ENCODE results near the gene RALA. TPM values are rescaled to one million over a fixed set of nuclear protein-coding genes. Genes with fewer than 3 reads are reported as not detected.
A peak's percentile ranks its signal among the peaks of the same experiment; 100 is the strongest.
"Not testable (repeated sequence)": the region's sequence is repeated elsewhere in the genome, so short reads cannot be mapped to it uniquely, and the experiment has no call there.

Gene RALA
- total RNA-seq, 4 donors from 2014 or later, result 18.3 to 29.7 (median 20.0) TPM

- intact Hi-C loops (cut with DNase I), result loop anchor here (5.0 to 10.0 kb wide), 2 partner anchors 124 to 167 kb away; partner anchors contain the start of gene RALA
- H3K4me1 ChIP-seq, result peaks cover 7 to 8% of the 10 kb centered on the region in 2 donors
- H3K36me3 ChIP-seq, result no peaks in the 10 kb centered on the region
- DNase-seq, result no peak
- no peak overlapping the region for H3K4me3 ChIP-seq (replicated peaks in 1 of 3)
- no peak overlapping the region for H3K27ac ChIP-seq
- 90 to 97% methylated on average over 1 of the region's 1 CpG for WGBS, 2 donors
- no peaks in the 10 kb centered on the region for H3K9me3 ChIP-seq
- H3K27me3 ChIP-seq, result no peaks in the 10 kb centered on the region
- TF ChIP-seq POLR2A (IDR thresholded peaks at IDR 0.05), result no peak
Observed at GRCh38 chr7:39749177-39749576, 125.8 kb downstream of the RALA start.

DNA sequence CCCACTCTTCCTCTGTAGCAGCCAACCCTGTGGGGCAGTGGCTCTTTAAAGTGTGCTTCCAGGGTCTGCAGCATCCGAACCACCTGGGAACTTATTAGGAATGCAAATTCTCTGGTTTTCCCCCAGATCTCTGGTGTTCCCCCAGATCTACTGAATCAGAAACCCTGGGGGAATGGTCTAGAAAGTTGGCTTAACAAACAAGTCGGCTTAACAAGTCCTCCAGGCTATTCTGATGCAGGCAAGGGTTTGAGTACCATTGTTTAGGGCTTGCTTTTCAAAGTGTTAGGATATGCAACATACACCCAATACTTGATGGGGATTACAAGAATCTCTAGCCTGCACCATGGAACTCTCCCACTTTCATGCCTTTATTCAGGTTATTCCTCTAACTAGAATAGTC is 126.3 kb downstream of the RALA start:
- H3K27ac ChIP-seq, result no peak overlapping the region
- H3K4me1 ChIP-seq, result peaks cover 9 to 11% of the 10 kb centered on the region in 2 donors
- no peaks in the 10 kb centered on the region for H3K36me3 ChIP-seq
- H3K9me3 ChIP-seq, result no peaks in the 10 kb centered on the region
- H3K4me3 ChIP-seq (replicated peaks in 1 of 3), result no peak overlapping the region
- 84 to 93% methylated on average over 2 of the region's 2 CpGs for WGBS, 2 donors
- H3K27me3 ChIP-seq, result no peaks in the 10 kb centered on the region
- no peak for TF ChIP-seq POLR2A (IDR thresholded peaks at IDR 0.05)
- no peak for TF ChIP-seq CTCF (IDR thresholded peaks at IDR 0.05)
- intact Hi-C loops (cut with DNase I), result loop anchor here (5.0 to 10.0 kb wide), 2 partner anchors 125 to 167 kb away; partner anchors contain the start of gene RALA
- no peak for DNase-seq

DNA sequence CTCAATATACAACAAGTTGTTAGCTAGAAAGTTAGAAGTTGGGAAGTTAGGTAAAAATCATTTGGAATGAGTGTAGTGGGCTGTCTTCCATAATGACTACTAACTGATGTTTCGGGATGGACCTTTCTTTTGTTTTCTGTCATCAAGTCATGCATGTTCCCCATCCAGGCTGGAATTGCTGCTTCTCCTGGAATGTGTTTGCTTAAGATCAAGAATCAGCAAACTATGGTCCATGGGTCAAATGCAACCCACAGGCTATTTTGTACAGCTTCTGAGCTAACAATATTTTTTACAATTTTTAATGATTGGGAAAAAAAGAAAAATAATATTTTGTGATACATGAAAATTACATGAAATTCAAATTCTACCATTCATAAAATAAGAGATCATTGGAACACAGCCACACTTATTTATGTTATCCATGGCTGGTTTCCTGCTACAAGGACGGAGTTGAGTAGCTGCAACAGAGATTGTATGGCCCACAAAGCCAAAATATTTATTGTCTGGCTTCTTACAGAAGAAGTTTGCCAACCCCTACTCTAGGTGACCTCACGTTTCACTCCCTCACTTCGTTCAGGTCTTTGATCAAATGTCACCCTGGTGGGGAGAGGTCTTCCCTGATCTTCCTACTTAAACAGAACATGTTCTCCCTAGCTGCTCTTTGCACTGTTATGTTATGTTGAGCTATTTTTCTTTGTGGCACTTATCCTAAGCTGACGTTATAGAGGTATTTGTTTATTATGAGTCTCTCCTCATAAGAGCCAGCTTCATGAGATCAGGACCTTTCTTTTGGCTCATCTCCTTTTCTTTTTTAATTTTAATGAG is 127.1 kb downstream of the RALA start:
- no peak for DNase-seq
- Histone ChIP-seq H3K4me1 (peaks cover 15 to 18% of the 10 kb centered on the region in 2 donors), H3K9me3 (no peaks in the 10 kb centered on the region), H3K27ac (no peak overlapping the region), H3K4me3 (replicated peaks in 1 of 3) (no peak overlapping the region), H3K36me3 (no peaks in the 10 kb centered on the region), H3K27me3 (no peaks in the 10 kb centered on the region)
- TF ChIP-seq POLR2A (IDR thresholded peaks at IDR 0.05) (no peak), CTCF (IDR thresholded peaks at IDR 0.05) (no peak)
- intact Hi-C loops (cut with DNase I), result no loop called here
- WGBS, 2 donors, result 77 to 81% methylated on average over 5 of the region's 5 CpGs

- H3K9me3 ChIP-seq; H3K27ac ChIP-seq; H3K4me3 ChIP-seq (replicated peaks in 1 of 3); H3K36me3 ChIP-seq; H3K27me3 ChIP-seq; intact Hi-C loops (cut with DNase I); DNase-seq: not testable (repeated sequence)
- WGBS, 2 donors, result 94 to 99% methylated on average over 5 of the region's 5 CpGs
- H3K4me1 ChIP-seq, result peaks cover 24 to 28% of the 10 kb centered on the region in 2 donors
Observed at GRCh38 chr7:39753237-39753636, 129.9 kb downstream of the RALA start.

- no peaks in the 10 kb centered on the region for H3K36me3 ChIP-seq
- DNase-seq, result peak in 1 of 2 donors; percentile 21
- TF ChIP-seq CTCF (IDR thresholded peaks at IDR 0.05), result no peak
- TF ChIP-seq POLR2A (IDR thresholded peaks at IDR 0.05), result no peak
- no peaks in the 10 kb centered on the region for H3K27me3 ChIP-seq
- WGBS, 2 donors, result 92 to 94% methylated on average over 15 to 20 of the region's 29 CpGs
- intact Hi-C loops (cut with DNase I), result no loop called here
- H3K27ac ChIP-seq, result peak overlapping the region; percentile 89 to 96 (median 89)
- H3K4me3 ChIP-seq (replicated peaks in 1 of 3), result peak overlapping the region in 1 of 3 donors; percentile 4
- peaks cover 30 to 32% of the 10 kb centered on the region in 2 donors for H3K4me1 ChIP-seq
- H3K9me3 ChIP-seq, result no peaks in the 10 kb centered on the region
Observed at GRCh38 chr7:39753823-39754325, 130.5 kb downstream of the RALA start.

Measured in thyroid gland (tissue), 4 donors.